ENCODE results near the gene MAP3K2.

GRCh38 chr2:127411653-127412369 lies 24.0 kb upstream of the MAP3K2 start:
- TF ChIP-seq CTCF (IDR thresholded peaks at IDR 0.05) (no peak), POLR2AphosphoS5 (IDR thresholded peaks at IDR 0.05) (no peak), POLR2A (IDR thresholded peaks at IDR 0.05) (no peak), EP300 (IDR thresholded peaks at IDR 0.05) (no peak)
